Pancreas (tissue), 10 donors: ENCODE results near the gene MSRB3. TPM values are rescaled to one million over a fixed set of nuclear protein-coding genes. Genes with fewer than 3 reads are reported as not detected.

Experiments used
- ATAC-seq, 4 donors: fragments of 200-7000 bp; cut with Tn5 transposase; one replicate each; pipeline versions ENCODE4 v1.8.0 to v1.9.1; 2020; ENCODE audit warnings: mild to moderate bottlenecking in 4 of 4, moderate library complexity in 4 of 4
- DNase-seq, 6 donors: peaks; one replicate each; pipeline ENCODE4 v3.0.0-alpha.2; 2020
- FAIRE-seq: peaks from 2 replicates; lab custom pipeline; 2012; peaks lifted over from hg19 to GRCh38; lab: Jason Lieb, UNC
- H3K27ac ChIP-seq, 4 donors: fragments of 200-600 bp; sonication (generic); 1 replicate in 3 of 4; 2 replicates in 1 of 4; pipeline versions ENCODE4 v1.5.0 to v1.8.0; 2020
- H3K27me3 ChIP-seq, 4 donors: fragments of 200-600 bp; one replicate each; pipeline ENCODE4 v1.8.0; 2021
- H3K36me3 ChIP-seq, 3 donors: fragments of 200-600 bp; sonication (generic) in 1 of 3; one replicate each; pipeline versions ENCODE4 v1.5.0 to v1.8.0; 2020 to 2021
- H3K4me1 ChIP-seq, 3 donors: fragments of 200-600 bp; one replicate each; pipeline ENCODE4 v1.8.0; 2021
- H3K4me3 ChIP-seq, 4 donors: fragments of 200-600 bp; sonication (generic) in 2 of 4; one replicate each; pipeline versions ENCODE4 v1.5.0 to v1.8.0; 2020 to 2021
- H3K9me3 ChIP-seq, 4 donors: fragments of 200-600 bp; one replicate each; pipeline ENCODE4 v1.8.0; 2021
- WGBS, 2 donors: extraction: QIAGEN DNeasy Blood & Tissue Kit; methylation state at CpG; one replicate each; pipeline ENCODE4 v1.1.7; 2013; 5-methylcytosine and 5-hydroxymethylcytosine counted together
- intact Hi-C, 3 donors: fragments of 100-400 bp; cut with DNase I; formaldehyde crosslinking; loops; one replicate each; pipeline versions ENCODE4 v1.11.1 to v1.14.2; 2022
- polyA plus RNA-seq, 2 donors: library from polyadenylated mRNA; stranded (reverse); fragments of 200-250 nt; gene quantifications; one replicate each; pipeline ENCODE4 v1.2.3, GENCODE V29; 2013
- total RNA-seq, 6 donors: library from RNA; stranded (reverse); fragmentation: NEBNext Ultra II Directional in 4 of 6; extraction: Animal tissue kit (Norgen Biotek cat#: 25700) in 4 of 6; gene quantifications; one replicate each; pipeline versions ENCODE4 v1.2.1 to v1.2.4, GENCODE V29; 2021 to 2023
- TF ChIP-seq, protein P1 (sequence below), 4 donors: fragments of 200-600 bp; sonication (generic) in 3 of 4; IDR thresholded peaks; one replicate each; pipeline versions ENCODE4 v1.5.0 to v1.8.0; 2021; ENCODE audit warnings: antibody characterized with exemption in 4 of 4
- donor health status: healthy with polysubstance abuse.
- donor health status: DM: no; HTN: no; CAD: no; lungs with moderate emphysema.
- donor health status: DM: no; HTN: no; CAD: no.
- donor health status: control.
- donor health status: control.
- donor health status: Bipolar disorder and iron deficiency.
- donor health status: DM: yes; HTN: yes; CAD: no.
- donor health status: DM: no; HTN: no; CAD: no.
- donor health status: DM: no; HTN: no; CAD: no.
- donor health status: DM: yes; HTN: yes; CAD: no.

Gene MSRB3
- total RNA-seq (10 to 100 TPM in 2 of 6 donors, 1 to 10 TPM in 4; 3.2 to 11.8 (median 4.0) TPM), polyA plus RNA-seq (1 to 10 TPM; 3.6 to 3.9 TPM)

- peak within 1 kb of the TSS; percentile 35 to 74 (median 47) for H3K4me3 ChIP-seq
- DNase-seq = peak; percentile 30 to 80 (median 53)
- H3K4me1 ChIP-seq = no peaks in the 10 kb centered on the region
- FAIRE-seq = no peak
- peak within 1 kb of the TSS in 2 of 4 donors; percentile 23 to 25 for H3K27ac ChIP-seq
- no peaks in the 10 kb centered on the region for H3K27me3 ChIP-seq
- TF ChIP-seq, protein P1, sequence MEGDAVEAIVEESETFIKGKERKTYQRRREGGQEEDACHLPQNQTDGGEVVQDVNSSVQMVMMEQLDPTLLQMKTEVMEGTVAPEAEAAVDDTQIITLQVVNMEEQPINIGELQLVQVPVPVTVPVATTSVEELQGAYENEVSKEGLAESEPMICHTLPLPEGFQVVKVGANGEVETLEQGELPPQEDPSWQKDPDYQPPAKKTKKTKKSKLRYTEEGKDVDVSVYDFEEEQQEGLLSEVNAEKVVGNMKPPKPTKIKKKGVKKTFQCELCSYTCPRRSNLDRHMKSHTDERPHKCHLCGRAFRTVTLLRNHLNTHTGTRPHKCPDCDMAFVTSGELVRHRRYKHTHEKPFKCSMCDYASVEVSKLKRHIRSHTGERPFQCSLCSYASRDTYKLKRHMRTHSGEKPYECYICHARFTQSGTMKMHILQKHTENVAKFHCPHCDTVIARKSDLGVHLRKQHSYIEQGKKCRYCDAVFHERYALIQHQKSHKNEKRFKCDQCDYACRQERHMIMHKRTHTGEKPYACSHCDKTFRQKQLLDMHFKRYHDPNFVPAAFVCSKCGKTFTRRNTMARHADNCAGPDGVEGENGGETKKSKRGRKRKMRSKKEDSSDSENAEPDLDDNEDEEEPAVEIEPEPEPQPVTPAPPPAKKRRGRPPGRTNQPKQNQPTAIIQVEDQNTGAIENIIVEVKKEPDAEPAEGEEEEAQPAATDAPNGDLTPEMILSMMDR (IDR thresholded peaks at IDR 0.05) = no peak
- H3K9me3 ChIP-seq = no peaks in the 10 kb centered on the region
- WGBS, 2 donors = 1% methylated on average over 62 to 85 of the region's 85 CpGs
- intact Hi-C loops = no loop called here
- H3K36me3 ChIP-seq = no peaks in the 10 kb centered on the region
- ATAC-seq = peak; percentile 86 to 92 (median 90)
Measured at GRCh38 chr12:65278576-65279368, at the start of gene MSRB3. MSRB3 (plus strand) TSS chr12:65278683; CDS start chr12:65308580, 29,897 bp downstream.

- no peaks in the 10 kb centered on the region for H3K27me3 ChIP-seq
- TF ChIP-seq, protein P1 (IDR thresholded peaks at IDR 0.05) = no peak
- H3K27ac ChIP-seq = no peak overlapping the region
- WGBS, 2 donors = 83 to 98% methylated on average over 1 of the region's 1 CpG
- H3K4me3 ChIP-seq = no peak overlapping the region
- no peaks in the 10 kb centered on the region for H3K36me3 ChIP-seq
- intact Hi-C loops = no loop called here
- ATAC-seq = no peak
- no peak for FAIRE-seq
- H3K4me1 ChIP-seq = no peaks in the 10 kb centered on the region
- DNase-seq = no peak
- H3K9me3 ChIP-seq = peaks cover 0 to 7% (median 2%) of the 10 kb centered on the region in 4 donors
Measured at GRCh38 chr12:65229441-65229840, 49.0 kb upstream of the MSRB3 start.

DNA sequence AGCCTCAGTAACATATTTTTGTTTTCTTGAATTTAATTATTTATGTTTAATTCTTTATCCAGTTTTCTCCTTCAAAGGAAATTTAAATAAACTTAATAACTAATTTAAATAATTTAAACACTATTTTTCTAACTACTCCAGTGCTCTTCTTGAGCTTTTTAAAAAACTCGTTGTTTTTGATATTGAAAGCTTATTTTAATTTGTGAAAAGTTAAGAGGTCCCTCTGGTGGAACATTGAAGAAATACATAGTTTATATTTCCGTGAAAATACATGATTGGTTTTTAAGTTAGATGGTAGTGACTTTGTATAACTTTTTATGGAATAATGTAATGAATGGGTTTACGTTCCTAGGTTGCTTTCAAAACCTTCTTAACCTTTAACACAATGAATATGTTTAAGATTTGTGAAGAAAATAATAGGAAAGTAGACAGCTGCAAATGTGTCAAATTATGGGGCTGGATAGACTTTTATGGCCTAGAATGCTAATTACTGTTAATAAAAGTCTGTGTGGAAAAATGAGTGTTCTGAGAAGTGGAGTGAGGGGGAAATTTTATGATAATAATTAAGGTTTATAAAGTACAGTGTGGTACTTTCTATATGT lies 45.9 kb upstream of the MSRB3 start:
- 14 to 22% methylated on average over 3 of the region's 3 CpGs for WGBS, 2 donors
- Histone ChIP-seq H3K36me3 (no peaks in the 10 kb centered on the region), H3K27me3 (no peaks in the 10 kb centered on the region), H3K27ac (no peak overlapping the region), H3K9me3 (peaks cover 0 to 7% (median 2%) of the 10 kb centered on the region in 4 donors), H3K4me1 (no peaks in the 10 kb centered on the region), H3K4me3 (no peak overlapping the region)
- TF ChIP-seq, protein P1 (IDR thresholded peaks at IDR 0.05) = peak in 2 of 4 donors; percentile 30 to 36
- peak; percentile 98 for FAIRE-seq
- peak in 3 of 4 donors; percentile 50 to 61 (median 51) for ATAC-seq
- no peak for DNase-seq
- intact Hi-C loops = no loop called here

GRCh38 chr12:65237153-65237552 lies 41.3 kb upstream of the MSRB3 start:
- intact Hi-C loops = no loop called here
- 96 to 98% methylated on average over 1 of the region's 1 CpG for WGBS, 2 donors
- ATAC-seq (no peak), FAIRE-seq (no peak), DNase-seq (no peak)
- H3K4me3 ChIP-seq = no peak overlapping the region
- TF ChIP-seq, protein P1 (IDR thresholded peaks at IDR 0.05) = no peak
- no peaks in the 10 kb centered on the region for H3K4me1 ChIP-seq
- no peaks in the 10 kb centered on the region for H3K9me3 ChIP-seq
- H3K27ac ChIP-seq = no peak overlapping the region
- H3K27me3 ChIP-seq = no peaks in the 10 kb centered on the region
- peaks cover 0 to 8% (median 2%) of the 10 kb centered on the region in 3 donors for H3K36me3 ChIP-seq
